Fibroblast of skin of right quadriceps (primary cell): ENCODE measurements around the gene PCDHB5.
"Not testable (repeated sequence)": the region's sequence is repeated elsewhere in the genome, so short reads cannot be mapped to it uniquely, and the experiment has no call there.

ENCODE experiments used
- DNase-seq: peaks from one replicate; pipeline ENCODE4 v3.0.0-alpha.2; 2013

PCDHB5 gene

DNA sequence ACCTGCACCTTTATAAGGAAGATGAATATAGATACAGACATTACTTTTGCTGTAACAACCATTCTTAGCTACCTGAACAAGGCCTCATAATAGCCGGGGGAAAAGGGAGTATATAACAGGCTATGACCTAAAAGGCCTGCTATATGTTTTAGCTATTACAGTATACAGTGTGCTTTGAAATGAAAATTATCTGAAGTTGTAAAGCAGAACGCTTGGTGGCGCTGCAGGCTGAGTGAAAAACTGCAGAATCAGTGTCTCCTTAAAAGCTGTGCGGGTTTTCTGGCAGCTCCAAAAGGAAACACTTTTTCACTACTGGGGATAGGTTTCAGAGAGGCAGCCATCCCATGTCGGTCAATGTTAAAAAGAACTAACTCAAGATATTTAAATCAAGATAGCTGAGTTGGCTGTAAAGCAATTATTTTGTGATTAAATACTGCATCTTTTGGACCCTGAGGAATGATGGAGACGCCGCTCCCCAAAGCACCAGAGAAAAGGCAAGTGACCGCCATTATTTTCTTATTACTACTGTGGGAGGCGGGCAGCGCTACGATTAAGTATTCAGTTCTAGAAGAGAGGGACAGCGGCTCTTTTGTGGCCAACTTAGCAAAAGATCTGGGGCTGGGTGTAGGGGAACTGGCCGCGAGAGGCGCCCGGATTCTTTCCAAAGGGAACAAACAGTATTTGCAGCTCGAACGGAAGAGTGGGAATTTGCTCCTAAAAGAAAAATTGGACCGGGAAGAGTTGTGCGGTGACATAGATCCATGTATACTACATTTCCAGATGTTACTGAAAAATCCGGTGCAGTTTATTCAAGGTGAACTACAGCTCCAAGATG is 20.8 kb downstream of the PCDHB5 start:
- DNase-seq, result no peak

DNA sequence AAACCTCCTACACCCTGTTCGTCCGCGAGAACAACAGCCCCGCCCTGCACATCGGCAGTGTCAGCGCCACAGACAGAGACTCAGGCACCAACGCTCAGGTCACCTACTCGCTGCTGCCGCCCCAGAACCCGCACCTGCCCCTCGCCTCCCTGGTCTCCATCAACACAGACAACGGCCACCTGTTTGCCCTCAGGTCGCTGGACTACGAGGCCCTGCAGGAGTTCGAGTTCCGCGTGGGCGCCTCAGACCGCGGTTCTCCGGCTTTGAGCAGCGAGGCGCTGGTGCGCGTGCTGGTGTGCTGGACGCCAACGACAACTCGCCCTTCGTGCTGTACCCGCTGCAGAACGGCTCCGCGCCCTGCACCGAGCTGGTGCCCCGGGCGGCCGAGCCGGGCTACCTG is 22.4 kb downstream of the PCDHB5 start:
- DNase-seq, result not testable (repeated sequence)

DNA sequence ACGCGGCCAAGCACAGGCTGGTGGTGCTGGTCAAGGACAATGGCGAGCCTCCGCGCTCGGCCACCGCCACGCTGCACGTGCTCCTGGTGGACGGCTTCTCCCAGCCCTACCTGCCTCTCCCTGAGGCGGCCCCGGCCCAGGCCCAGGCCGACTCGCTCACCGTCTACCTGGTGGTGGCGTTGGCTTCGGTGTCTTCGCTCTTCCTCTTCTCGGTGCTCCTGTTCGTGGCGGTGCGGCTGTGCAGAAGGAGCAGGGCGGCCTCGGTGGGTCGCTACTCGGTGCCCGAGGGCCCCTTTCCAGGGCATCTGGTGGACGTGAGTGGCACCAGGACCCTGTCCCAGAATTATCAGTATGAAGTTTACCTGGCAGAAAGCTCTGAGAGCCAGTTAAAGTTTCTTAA is 22.9 kb downstream of the PCDHB5 start:
- DNase-seq, result not testable (repeated sequence)

DNA sequence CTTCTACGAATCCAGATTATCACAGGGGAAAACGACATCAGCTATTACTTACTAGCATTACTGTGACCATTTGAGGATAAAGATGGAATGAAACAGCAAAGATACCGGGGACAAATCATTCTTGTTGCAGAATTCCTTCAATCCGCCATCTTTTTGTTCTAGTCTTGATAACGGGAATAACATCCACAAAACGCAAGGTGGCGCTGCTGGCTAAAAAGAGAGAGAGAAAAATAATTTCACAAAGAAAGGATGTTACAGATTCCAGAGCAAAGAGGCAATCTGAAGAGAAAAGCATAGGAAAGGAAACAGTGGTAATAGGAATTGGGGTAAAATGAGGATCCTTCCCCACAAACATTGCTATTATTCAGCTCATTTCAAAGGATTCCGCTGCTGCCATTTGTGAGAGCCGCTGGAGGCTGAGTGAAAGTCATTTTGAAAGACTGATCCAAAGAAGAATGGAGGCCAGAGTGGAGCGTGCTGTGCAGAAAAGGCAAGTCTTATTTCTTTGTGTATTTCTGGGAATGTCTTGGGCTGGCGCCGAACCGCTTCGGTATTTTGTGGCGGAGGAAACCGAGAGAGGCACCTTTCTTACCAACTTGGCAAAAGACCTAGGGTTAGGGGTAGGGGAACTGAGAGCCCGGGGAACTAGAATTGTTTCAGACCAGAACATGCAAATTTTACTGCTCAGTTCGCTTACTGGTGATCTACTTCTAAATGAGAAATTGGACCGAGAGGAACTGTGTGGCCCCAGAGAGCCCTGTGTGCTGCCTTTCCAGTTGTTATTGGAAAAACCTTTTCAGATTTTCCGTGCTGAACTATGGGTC is 37.6 kb downstream of the PCDHB5 start, which contains the start of gene PCDHB7:
TSS of gene PCDHB7 (plus strand) at position 264 of the 824 bp plus-strand sequence. CDS start at position 456, 192 bp downstream.
- peak; percentile 14 for DNase-seq

DNA sequence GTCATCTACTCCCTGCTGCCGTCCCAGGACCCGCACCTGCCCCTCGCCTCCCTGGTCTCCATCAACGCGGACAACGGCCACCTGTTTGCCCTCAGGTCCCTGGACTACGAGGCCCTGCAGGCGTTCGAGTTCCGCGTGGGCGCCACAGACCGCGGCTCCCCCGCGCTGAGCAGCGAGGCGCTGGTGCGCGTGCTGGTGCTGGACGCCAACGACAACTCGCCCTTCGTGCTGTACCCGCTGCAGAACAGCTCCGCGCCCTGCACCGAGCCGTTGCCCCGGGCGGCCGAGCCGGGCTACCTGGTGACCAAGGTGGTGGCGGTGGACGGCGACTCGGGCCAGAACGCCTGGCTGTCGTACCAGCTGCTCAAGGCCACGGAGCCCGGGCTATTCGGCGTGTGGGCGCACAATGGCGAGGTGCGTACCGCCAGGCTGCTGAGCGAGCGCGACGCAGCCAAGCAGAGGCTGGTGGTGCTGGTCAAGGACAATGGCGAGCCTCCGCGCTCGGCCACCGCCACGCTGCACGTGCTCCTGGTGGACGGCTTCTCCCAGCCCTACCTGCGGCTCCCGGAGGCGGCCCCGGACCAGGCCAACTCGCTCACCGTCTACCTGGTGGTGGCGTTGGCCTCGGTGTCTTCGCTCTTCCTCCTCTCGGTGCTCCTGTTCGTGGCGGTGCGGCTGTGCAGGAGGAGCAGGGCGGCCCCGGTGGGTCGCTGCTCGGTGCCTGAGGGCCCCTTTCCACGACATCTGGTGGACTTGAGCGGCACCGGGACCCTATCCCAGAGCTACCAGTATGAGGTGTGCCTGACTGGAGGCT is 39.5 kb downstream of the PCDHB5 start:
- DNase-seq, result not testable (repeated sequence)

DNA sequence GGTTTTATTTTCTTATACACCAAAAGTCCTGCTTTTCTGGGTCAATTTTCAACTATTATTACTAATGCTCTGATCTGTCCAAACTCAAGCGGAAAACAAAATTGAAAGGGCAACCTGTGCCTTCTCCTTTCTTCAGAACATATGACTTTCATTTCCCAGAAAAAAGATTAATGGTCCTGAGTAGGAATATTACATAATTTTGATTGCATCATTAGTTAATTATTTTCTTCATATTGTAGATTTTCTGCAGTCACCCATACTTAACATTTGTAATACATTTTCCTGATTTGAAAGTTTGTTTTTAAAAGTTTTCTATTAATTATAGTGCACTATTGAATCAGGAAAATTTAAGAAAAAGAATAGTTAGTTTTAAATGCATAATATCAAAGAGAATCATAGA is 40.9 kb downstream of the PCDHB5 start:
- no peak for DNase-seq

DNA sequence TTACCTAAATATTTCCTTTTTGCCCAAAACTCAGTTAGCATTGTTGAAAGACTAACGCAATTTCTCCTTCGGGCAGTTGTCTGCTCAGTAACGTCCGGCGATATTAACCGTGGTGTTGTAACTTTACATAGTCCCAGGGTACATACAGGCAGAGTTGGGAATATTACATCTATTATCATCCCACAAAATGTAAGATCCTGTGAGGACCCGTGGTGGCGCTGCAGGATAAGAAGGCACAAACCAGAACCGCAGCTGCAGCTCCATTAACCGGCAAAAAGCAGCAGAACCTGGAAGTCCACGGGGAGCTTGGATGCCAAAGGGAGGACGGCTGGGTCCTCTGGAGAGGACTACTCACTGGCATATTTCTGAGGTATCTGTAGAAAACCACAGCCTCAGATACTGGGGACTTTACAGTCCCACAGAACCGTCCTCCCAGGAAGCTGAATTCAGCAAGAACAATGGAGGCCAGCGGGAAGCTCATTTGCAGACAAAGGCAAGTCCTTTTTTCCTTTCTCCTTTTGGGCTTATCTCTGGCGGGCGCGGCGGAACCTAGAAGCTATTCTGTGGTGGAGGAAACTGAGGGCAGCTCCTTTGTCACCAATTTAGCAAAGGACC is 42.7 kb downstream of the PCDHB5 start, which contains the start of gene PCDHB8:
TSS of gene PCDHB8 (plus strand) at position 214 of the 615 bp plus-strand sequence. CDS start at position 459, 245 bp downstream.
- DNase-seq, result not testable (repeated sequence)

DNA sequence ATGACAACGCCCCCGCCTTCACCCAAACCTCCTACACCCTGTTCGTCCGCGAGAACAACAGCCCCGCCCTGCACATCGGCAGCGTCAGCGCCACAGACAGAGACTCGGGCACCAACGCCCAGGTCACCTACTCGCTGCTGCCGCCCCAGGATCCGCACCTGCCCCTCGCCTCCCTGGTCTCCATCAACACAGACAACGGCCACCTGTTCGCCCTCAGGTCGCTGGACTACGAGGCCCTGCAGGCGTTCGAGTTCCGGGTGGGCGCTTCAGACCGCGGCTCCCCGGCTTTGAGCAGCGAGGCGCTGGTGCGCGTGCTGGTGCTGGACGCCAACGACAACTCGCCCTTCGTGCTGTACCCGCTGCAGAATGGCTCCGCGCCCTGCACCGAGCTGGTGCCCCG is 44.4 kb downstream of the PCDHB5 start:
- not testable (repeated sequence) for DNase-seq

DNA sequence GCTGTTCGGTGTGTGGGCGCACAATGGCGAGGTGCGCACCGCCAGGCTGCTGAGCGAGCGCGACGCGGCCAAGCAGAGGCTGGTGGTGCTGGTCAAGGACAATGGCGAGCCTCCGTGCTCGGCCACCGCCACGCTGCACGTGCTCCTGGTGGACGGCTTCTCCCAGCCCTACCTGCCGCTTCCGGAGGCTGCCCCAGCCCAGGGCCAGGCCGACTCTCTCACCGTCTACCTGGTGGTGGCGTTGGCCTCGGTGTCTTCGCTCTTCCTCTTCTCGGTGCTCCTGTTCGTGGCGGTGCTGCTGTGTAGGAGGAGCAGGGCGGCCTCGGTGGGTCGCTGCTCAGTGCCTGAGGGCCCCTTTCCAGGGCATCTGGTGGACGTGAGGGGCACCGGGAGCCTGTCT is 44.9 kb downstream of the PCDHB5 start:
- DNase-seq, result not testable (repeated sequence)

DNA sequence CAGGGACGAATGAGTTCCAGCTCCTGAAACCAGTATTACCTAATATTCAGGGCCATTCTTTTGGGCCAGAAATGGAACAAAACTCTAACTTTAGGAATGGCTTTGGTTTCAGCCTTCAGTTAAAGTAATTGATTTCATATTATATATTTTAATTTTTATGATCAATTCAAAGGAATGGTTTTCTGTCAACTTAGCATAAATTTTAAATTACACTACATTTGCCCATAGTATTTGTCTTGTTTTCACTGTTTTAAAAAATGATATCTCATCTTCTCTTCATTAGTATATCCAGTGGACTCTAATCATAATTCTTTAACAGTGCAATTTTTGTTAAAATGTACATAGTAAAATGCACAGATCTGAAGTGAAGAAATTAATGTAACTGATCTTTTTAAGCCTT is 45.3 kb downstream of the PCDHB5 start:
- DNase-seq, result no peak

DNA sequence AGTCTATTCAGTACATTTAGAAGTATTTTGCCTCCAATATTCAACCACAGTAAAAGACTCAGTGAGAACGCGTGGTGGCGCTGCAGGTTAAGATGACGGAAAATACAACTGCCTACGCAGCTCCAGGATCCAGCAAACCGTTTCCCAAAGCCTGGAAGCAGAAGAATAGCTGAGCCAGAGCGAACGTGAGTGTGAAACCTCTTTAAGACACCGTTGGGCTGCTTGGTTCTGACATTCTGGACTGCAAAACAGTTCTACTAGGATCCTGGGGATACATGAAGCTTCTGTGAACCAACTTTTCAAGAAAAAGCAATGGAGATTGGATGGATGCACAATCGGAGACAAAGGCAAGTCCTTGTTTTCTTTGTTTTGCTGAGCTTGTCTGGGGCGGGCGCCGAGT is 47.2 kb downstream of the PCDHB5 start, which contains the start of gene PCDHB16:
TSS of gene PCDHB16 (plus strand) at position 140 of the 400 bp plus-strand sequence. CDS start at position 313, 173 bp downstream.
- no peak for DNase-seq

DNA sequence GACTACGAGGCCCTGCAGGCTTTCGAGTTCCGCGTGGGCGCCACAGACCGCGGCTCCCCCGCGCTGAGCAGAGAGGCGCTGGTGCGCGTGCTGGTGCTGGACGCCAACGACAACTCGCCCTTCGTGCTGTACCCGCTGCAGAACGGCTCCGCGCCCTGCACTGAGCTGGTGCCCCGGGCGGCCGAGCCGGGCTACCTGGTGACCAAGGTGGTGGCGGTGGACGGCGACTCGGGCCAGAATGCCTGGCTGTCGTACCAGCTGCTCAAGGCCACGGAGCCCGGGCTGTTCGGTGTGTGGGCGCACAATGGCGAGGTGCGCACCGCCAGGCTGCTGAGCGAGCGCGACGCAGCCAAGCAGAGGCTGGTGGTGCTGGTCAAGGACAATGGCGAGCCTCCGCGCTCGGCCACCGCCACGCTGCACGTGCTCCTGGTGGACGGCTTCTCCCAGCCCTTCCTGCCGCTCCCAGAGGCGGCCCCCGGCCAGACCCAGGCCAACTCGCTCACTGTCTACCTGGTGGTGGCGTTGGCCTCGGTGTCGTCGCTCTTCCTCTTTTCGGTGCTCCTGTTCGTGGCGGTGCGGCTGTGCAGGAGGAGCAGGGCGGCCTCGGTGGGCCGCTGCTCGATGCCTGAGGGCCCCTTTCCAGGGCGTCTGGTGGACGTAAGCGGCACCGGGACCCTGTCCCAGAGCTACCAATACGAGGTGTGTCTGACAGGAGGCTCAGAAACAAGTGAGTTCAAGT is 49.3 kb downstream of the PCDHB5 start:
- DNase-seq, result not testable (repeated sequence)

DNA sequence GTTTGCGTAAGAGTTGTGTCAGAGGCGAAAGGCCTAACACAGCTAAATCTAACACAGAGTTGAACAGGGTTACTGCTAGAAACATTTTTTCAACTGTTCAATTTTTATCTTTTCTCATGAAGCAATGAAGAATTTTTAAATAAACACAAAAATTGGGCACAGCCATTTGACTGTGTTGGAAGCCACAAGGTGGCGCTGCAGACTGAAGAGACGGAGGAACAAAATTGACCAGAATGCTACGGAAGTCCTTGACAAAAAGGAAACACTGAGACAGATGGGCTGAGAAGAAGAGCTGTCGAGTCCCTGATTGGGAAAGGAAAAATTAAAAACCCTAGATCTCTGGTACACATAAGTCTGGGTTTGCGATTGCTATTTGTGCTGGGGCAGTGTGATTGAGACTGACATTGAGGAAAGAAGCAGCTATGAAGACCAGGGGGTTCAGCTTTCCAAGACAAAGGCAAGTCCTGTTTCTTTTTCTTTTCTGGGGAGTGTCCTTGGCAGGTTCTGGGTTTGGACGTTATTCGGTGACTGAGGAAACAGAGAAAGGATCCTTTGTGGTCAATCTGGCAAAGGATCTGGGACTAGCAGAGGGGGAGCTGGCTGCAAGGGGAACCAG is 52.0 kb downstream of the PCDHB5 start, which contains the start of gene PCDHB9:
TSS of gene PCDHB9 (plus strand) at position 265 of the 616 bp plus-strand sequence. CDS start at position 423, 158 bp downstream.
- DNase-seq, result no peak
